ENCODE measurements around the gene CAB39.
"Not testable (repeated sequence)": the region's sequence is repeated elsewhere in the genome, so short reads cannot be mapped to it uniquely, and the experiment has no call there.

DNA sequence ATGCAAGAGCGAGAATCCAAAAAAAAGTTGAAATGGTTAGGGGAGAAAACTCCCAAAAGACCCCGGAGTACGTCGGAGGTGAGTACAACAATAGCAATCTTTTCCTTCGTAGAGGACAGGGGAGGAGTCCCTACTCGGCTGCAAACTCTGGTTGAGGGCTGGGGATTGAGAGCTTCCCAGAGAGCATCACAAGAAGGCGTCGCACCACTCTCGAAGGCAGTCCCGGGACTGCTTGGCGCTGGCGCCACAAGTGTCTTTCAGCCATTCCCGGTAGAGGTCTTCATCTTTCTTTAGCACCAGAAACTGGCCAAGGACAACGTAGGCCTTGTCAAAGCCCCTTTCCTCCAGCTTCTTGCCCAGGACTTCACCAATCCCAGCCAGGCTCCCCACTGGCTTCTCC is 12.3 kb downstream of the CAB39 start:
- TF ChIP-seq, protein P1, sequence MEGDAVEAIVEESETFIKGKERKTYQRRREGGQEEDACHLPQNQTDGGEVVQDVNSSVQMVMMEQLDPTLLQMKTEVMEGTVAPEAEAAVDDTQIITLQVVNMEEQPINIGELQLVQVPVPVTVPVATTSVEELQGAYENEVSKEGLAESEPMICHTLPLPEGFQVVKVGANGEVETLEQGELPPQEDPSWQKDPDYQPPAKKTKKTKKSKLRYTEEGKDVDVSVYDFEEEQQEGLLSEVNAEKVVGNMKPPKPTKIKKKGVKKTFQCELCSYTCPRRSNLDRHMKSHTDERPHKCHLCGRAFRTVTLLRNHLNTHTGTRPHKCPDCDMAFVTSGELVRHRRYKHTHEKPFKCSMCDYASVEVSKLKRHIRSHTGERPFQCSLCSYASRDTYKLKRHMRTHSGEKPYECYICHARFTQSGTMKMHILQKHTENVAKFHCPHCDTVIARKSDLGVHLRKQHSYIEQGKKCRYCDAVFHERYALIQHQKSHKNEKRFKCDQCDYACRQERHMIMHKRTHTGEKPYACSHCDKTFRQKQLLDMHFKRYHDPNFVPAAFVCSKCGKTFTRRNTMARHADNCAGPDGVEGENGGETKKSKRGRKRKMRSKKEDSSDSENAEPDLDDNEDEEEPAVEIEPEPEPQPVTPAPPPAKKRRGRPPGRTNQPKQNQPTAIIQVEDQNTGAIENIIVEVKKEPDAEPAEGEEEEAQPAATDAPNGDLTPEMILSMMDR (conservative IDR thresholded peaks at IDR 0.05; ENCODE audit: low read depth, low read length) = not testable (repeated sequence)
- TF ChIP-seq EZH2 (IDR thresholded peaks at IDR 0.05; ENCODE audit: low read length, unreplicated experiment); EZH2phosphoT487 (IDR thresholded peaks at IDR 0.05; ENCODE audit: borderline replicate concordance, low read length): not testable (repeated sequence)

All from PC-3 (cell line).